Karpas-422 (cell line): ENCODE measurements around the gene PIGT. TPM values are rescaled to one million over a fixed set of nuclear protein-coding genes. Genes with fewer than 3 reads are reported as not detected.
A peak's percentile ranks its signal among the peaks of the same experiment; 100 is the strongest.

Source experiments
- DNase-seq: peaks from one replicate; pipeline ENCODE4 v3.0.0-alpha.2; 2015
- H2AFZ ChIP-seq: fragments of 200-600 bp; sonication (generic); 2 replicates; pipeline ENCODE4 v1.6.1; 2014; ENCODE audit warnings: antibody characterized with exemption, low read length, mixed read lengths
- H3K27ac ChIP-seq: fragments of 200-600 bp; sonication (generic); 2 replicates; pipeline ENCODE4 v1.5.1; 2014; ENCODE audit warnings: mild to moderate bottlenecking, low read length, moderate library complexity
- H3K27me3 ChIP-seq: fragments of 200-600 bp; sonication (generic); 2 replicates; pipeline ENCODE4 v1.6.1; 2014; ENCODE audit warnings: low read length, mixed read lengths
- H3K36me3 ChIP-seq: fragments of 200-600 bp; sonication (generic); 2 replicates; pipeline ENCODE4 v1.6.1; 2014; ENCODE audit warnings: low read length, mixed read lengths; ENCODE audit not compliant: insufficient read depth
- H3K4me1 ChIP-seq: fragments of 200-600 bp; sonication (generic); 2 replicates; pipeline ENCODE4 v1.6.1; 2014; ENCODE audit warnings: mild to moderate bottlenecking, low read length, mixed read lengths
- H3K4me2 ChIP-seq: fragments of 200-600 bp; sonication (generic); 2 replicates; pipeline ENCODE4 v1.6.1; 2014; ENCODE audit warnings: low read length, low read depth, mild to moderate bottlenecking; ENCODE audit not compliant: poor library complexity, severe bottlenecking
- H3K4me3 ChIP-seq: fragments of 200-600 bp; sonication (generic); 2 replicates; pipeline ENCODE4 v1.5.1; 2014; ENCODE audit warnings: mild to moderate bottlenecking, antibody characterized with exemption, low read length, mixed read lengths
- H3K79me2 ChIP-seq: fragments of 200-600 bp; sonication (generic); 2 replicates; pipeline ENCODE4 v1.6.1; 2014; ENCODE audit warnings: mild to moderate bottlenecking, low read length, mixed read lengths
- H3K9ac ChIP-seq: fragments of 200-600 bp; sonication (generic); 2 replicates; pipeline ENCODE4 v1.6.0; 2014; ENCODE audit warnings: low read length
- H3K9me2 ChIP-seq: fragments of 200-600 bp; sonication (generic), shearing (Covaris generic); replicated peaks from 2 replicates; pipeline ENCODE4 v1.6.0; 2014; ENCODE audit warnings: mild to moderate bottlenecking, low read length, moderate library complexity; ENCODE audit not compliant: insufficient read depth
- H3K9me3 ChIP-seq: fragments of 300-700, 200-600 bp; sonication (generic); 2 replicates; pipeline ENCODE4 v1.6.1; 2014; ENCODE audit warnings: low read length, mixed read lengths
- H4K20me1 ChIP-seq: fragments of 200-600 bp; sonication (generic); 2 replicates; pipeline ENCODE4 v1.6.1; 2014; ENCODE audit warnings: mild to moderate bottlenecking, antibody characterized with exemption, low read length, low read depth; ENCODE audit not compliant: insufficient read depth
- total RNA-seq: library from RNA; depleted of rRNA; stranded (reverse); fragments of >200 nt; shearing (Covaris generic); gene quantifications from 2 replicates; pipeline ENCODE4 v1.2.3, GENCODE V29; 2014; ENCODE audit warnings: low replicate concordance

PIGT gene
- total RNA-seq, 1 experiment from 2014 or later, result 80.1 TPM

DNA sequence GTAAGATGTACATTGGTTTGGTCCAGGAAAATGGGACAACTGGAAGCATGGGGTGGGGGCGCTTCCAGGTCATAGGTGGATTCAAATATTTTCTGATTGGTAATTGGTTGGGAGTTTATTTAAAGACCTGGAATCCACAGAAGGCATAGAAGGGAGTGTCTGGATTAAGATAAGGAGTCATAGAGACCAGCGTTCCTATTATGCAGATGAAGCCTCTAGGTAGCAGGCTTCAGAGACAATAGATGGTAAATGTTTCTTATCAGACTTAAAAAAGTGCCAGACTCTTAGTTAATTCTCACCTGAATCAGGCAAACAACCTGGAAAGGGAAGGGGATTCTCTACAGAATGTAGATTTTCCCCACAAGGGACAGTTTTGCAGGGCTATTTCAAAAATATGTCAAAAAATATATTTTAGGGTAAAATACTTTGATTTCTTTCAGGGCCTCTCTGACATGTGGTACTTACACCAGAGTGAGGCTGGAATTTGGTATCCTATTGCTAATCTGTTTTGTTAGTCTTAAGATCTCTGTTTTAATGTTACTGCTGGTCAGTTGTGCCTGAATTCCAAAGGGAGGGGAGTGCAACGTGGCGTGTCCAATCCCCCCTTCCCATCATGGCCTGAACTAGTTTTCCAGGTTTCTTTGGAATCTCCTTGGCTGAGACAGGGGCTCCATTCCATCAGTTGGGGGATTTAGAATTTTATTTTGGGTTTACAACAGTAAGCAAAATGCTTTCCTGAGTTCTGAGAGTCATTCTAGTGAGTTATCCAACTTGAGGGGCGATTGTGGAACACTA, 25.1 kb downstream of the PIGT start:
- H3K27me3 ChIP-seq, result no peaks in the 10 kb centered on the region
- H3K9me2 ChIP-seq, result no peaks in the 10 kb centered on the region
- no peak overlapping the region for H3K9ac ChIP-seq
- DNase-seq, result no peak
- no peak overlapping the region for H3K27ac ChIP-seq
- no peak overlapping the region for H2AFZ ChIP-seq
- no peaks in the 10 kb centered on the region for H3K79me2 ChIP-seq
- no peak overlapping the region for H3K4me3 ChIP-seq
- H4K20me1 ChIP-seq, result no peaks in the 10 kb centered on the region
- H3K36me3 ChIP-seq, result no peaks in the 10 kb centered on the region
- peaks cover 10% of the 10 kb centered on the region for H3K4me1 ChIP-seq
- no peak overlapping the region for H3K4me2 ChIP-seq
- H3K9me3 ChIP-seq, result no peaks in the 10 kb centered on the region

DNA sequence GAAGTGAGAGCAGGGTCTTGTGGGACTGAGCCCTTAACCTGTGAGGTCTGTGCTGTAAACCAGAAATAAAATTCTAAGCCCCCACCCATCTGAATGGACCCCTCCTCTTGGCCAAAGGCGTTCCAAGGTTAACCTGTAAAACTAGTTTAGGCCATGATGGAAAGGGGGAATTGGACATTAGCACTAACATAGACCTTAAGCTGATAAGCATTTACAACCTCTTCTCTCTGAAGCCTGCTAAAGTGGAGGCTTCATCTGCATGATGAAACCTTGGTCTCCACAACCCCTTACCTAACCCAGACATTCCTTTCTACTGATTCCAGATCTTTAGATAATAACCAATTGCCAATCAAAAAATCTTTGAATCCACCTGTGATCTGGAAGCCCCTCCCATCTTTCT, 25.8 kb downstream of the PIGT start:
- Histone ChIP-seq H3K4me3 (no peak overlapping the region), H3K9me2 (no peaks in the 10 kb centered on the region), H3K36me3 (no peaks in the 10 kb centered on the region), H3K9ac (no peak overlapping the region), H3K9me3 (no peaks in the 10 kb centered on the region), H3K4me2 (no peak overlapping the region), H3K27me3 (no peaks in the 10 kb centered on the region), H3K27ac (no peak overlapping the region), H3K79me2 (no peaks in the 10 kb centered on the region), H4K20me1 (no peaks in the 10 kb centered on the region), H2AFZ (no peak overlapping the region), H3K4me1 (peaks cover 6% of the 10 kb centered on the region)
- no peak for DNase-seq

DNA sequence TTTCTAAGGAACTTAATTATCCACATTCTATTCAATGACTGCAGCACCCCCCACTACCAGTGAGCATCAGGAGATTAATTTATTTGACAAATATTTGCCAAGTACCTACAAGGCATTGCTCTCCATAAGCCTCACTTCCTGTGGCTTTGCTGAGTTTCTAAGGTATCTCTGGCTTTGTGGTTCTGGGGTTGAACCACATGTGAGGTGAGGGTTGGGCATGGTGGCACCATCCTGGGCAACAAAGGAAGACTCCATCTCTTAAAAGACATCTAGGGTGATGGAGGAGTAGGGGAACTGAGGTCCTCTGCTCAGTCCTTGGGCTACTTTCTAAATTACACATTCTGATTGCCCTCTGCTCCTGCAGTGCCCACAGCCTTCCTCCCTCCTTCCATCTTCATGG, 28.1 kb downstream of the PIGT start:
- Histone ChIP-seq H3K4me2 (no peak overlapping the region), H3K4me3 (no peak overlapping the region), H3K9me3 (no peaks in the 10 kb centered on the region), H3K79me2 (no peaks in the 10 kb centered on the region), H3K27ac (no peak overlapping the region), H3K4me1 (peaks cover 6% of the 10 kb centered on the region), H3K9me2 (no peaks in the 10 kb centered on the region), H3K9ac (no peak overlapping the region), H4K20me1 (no peaks in the 10 kb centered on the region), H3K27me3 (no peaks in the 10 kb centered on the region), H2AFZ (no peak overlapping the region), H3K36me3 (no peaks in the 10 kb centered on the region)
- DNase-seq, result no peak

DNA sequence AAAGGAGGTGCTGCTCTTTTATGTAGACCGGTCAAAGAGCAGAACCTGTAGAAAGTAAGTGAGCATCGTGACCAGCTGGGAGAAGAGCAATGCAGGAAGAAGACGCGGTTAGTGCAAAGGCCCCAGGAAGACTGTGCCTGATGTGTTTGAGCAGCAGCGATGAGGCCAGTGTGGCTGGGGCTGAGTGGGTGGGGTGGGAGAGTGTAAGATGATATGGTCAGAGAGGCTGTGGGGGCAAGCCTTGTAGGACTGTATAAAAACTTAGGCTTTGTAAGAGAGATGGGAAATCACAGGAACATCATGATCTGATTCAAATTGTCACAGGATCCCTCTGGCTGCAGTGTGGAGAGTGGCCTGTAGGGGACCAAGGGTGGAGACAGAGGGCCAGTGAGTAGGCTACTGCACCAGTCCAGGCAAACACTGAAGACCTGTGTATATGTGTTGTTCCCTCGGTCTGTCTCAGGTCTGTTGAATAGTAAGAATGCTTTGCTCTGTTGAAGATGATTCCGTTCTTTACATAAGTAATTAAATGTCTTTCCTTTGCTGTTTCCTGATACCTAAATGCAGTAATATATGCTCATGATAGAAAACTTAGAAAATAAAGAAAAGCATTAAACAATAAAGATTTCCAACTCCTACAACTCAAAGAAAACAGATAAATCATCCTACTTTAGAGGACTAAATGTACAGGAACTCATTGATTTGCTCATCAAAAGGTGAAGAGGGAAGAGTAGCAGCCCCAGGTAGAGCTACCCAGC, 30.0 kb downstream of the PIGT start:
- no peaks in the 10 kb centered on the region for H3K36me3 ChIP-seq
- no peak overlapping the region for H3K4me2 ChIP-seq
- H3K9ac ChIP-seq, result no peak overlapping the region
- no peaks in the 10 kb centered on the region for H3K27me3 ChIP-seq
- H3K4me1 ChIP-seq, result no peaks in the 10 kb centered on the region
- H3K79me2 ChIP-seq, result no peaks in the 10 kb centered on the region
- H3K4me3 ChIP-seq, result no peak overlapping the region
- H3K9me2 ChIP-seq, result no peaks in the 10 kb centered on the region
- peak; percentile 79 for DNase-seq
- no peak overlapping the region for H2AFZ ChIP-seq
- H4K20me1 ChIP-seq, result no peaks in the 10 kb centered on the region
- H3K27ac ChIP-seq, result no peak overlapping the region
- H3K9me3 ChIP-seq, result no peaks in the 10 kb centered on the region

DNA sequence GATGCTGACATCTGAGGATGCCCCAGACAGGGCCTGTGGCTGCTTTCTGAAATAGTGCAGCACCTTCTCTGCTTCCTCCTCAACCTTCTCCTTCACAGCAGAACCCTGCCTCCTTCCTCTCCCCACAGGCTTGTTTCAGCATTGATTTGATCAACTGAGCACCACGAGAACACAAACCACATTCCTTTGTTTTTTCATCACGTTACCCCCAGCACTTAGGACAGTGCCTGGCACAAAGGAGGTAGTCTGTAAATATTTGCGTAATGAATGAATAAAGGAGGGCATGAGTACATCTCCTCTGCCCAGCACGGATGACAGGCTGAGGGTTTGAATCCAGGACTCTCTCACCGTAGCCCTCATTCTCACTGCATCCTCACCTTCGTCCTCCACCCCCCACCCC, 32.3 kb downstream of the PIGT start:
- H3K27me3 ChIP-seq, result no peaks in the 10 kb centered on the region
- H3K79me2 ChIP-seq, result no peaks in the 10 kb centered on the region
- no peaks in the 10 kb centered on the region for H3K36me3 ChIP-seq
- H3K4me2 ChIP-seq, result no peak overlapping the region
- DNase-seq, result no peak
- no peaks in the 10 kb centered on the region for H3K4me1 ChIP-seq
- no peaks in the 10 kb centered on the region for H3K9me3 ChIP-seq
- H3K27ac ChIP-seq, result no peak overlapping the region
- H4K20me1 ChIP-seq, result no peaks in the 10 kb centered on the region
- no peak overlapping the region for H3K9ac ChIP-seq
- no peaks in the 10 kb centered on the region for H3K9me2 ChIP-seq
- no peak overlapping the region for H3K4me3 ChIP-seq
- H2AFZ ChIP-seq, result no peak overlapping the region

- Histone ChIP-seq H3K9ac (no peak overlapping the region), H3K79me2 (no peaks in the 10 kb centered on the region), H3K9me3 (no peaks in the 10 kb centered on the region), H3K36me3 (no peaks in the 10 kb centered on the region), H2AFZ (no peak overlapping the region), H3K9me2 (no peaks in the 10 kb centered on the region), H3K4me3 (no peak overlapping the region), H3K27ac (no peak overlapping the region), H3K4me2 (no peak overlapping the region), H3K4me1 (no peaks in the 10 kb centered on the region), H3K27me3 (no peaks in the 10 kb centered on the region), H4K20me1 (no peaks in the 10 kb centered on the region)
- no peak for DNase-seq
These were observed 33.6 kb downstream of the PIGT start for GRCh38 chr20:45449528-45449927.

GRCh38 chr20:45450097-45450818, 34.3 kb downstream of the PIGT start:
- Histone ChIP-seq H4K20me1 (no peaks in the 10 kb centered on the region), H2AFZ (no peak overlapping the region), H3K9me2 (no peaks in the 10 kb centered on the region), H3K9me3 (no peaks in the 10 kb centered on the region), H3K4me2 (no peak overlapping the region), H3K4me1 (no peaks in the 10 kb centered on the region), H3K27ac (no peak overlapping the region), H3K79me2 (no peaks in the 10 kb centered on the region), H3K36me3 (no peaks in the 10 kb centered on the region), H3K9ac (no peak overlapping the region), H3K4me3 (no peak overlapping the region), H3K27me3 (no peaks in the 10 kb centered on the region)
- peak; percentile 91 for DNase-seq

DNA sequence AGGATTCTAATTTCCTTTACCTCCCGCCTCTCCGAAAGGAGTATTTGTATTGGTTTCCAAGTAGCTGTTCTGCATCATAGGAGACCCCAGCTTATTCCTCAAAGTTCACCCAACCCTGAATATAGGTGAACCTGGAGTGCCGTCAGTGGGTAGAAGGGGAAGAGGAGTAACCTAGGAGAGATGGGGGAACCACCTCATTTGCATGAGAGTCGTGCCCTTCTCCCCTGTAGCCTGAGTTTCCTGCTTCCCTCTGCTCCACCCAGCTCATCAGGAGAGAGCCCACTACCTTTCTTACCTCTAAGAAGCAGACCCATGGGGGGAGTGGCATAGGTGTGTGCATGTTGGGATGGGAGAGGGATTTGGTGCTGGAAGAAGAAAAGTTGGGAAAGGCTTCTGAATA, 36.3 kb downstream of the PIGT start:
- Histone ChIP-seq H3K4me2 (no peak overlapping the region), H3K27me3 (no peaks in the 10 kb centered on the region)

More for the DNA sequence above, 36.3 kb downstream of the PIGT start:
- no peak overlapping the region for H3K9ac ChIP-seq
- H3K9me2 ChIP-seq, result no peaks in the 10 kb centered on the region
- no peak for DNase-seq
- H3K27ac ChIP-seq, result no peak overlapping the region
- no peaks in the 10 kb centered on the region for H3K9me3 ChIP-seq
- no peaks in the 10 kb centered on the region for H3K79me2 ChIP-seq
- H3K4me1 ChIP-seq, result no peaks in the 10 kb centered on the region
- no peaks in the 10 kb centered on the region for H4K20me1 ChIP-seq
- no peaks in the 10 kb centered on the region for H3K36me3 ChIP-seq
- H2AFZ ChIP-seq, result no peak overlapping the region
- H3K4me3 ChIP-seq, result no peak overlapping the region
